Activated naive CD4-positive, alpha-beta T cell treated with anti-CD3 and anti-CD28 coated beads, Interleukin-2, amount 10 ng/mL, durations not matched to agents 5 hours and 36 hours (primary cell): ENCODE measurements around the gene RNF14. TPM values are rescaled to one million over a fixed set of nuclear protein-coding genes. Genes with fewer than 3 reads are reported as not detected.

ENCODE experiments used
- total RNA-seq, 2 experiments: library from RNA; stranded (reverse); gene quantifications; one replicate each; pipeline ENCODE4 v1.2.3, GENCODE V29; 2021

The RNF14 gene, protein sequence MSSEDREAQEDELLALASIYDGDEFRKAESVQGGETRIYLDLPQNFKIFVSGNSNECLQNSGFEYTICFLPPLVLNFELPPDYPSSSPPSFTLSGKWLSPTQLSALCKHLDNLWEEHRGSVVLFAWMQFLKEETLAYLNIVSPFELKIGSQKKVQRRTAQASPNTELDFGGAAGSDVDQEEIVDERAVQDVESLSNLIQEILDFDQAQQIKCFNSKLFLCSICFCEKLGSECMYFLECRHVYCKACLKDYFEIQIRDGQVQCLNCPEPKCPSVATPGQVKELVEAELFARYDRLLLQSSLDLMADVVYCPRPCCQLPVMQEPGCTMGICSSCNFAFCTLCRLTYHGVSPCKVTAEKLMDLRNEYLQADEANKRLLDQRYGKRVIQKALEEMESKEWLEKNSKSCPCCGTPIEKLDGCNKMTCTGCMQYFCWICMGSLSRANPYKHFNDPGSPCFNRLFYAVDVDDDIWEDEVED
- total RNA-seq = 10 to 100 TPM; 25.8 to 27.6 TPM

DNA sequence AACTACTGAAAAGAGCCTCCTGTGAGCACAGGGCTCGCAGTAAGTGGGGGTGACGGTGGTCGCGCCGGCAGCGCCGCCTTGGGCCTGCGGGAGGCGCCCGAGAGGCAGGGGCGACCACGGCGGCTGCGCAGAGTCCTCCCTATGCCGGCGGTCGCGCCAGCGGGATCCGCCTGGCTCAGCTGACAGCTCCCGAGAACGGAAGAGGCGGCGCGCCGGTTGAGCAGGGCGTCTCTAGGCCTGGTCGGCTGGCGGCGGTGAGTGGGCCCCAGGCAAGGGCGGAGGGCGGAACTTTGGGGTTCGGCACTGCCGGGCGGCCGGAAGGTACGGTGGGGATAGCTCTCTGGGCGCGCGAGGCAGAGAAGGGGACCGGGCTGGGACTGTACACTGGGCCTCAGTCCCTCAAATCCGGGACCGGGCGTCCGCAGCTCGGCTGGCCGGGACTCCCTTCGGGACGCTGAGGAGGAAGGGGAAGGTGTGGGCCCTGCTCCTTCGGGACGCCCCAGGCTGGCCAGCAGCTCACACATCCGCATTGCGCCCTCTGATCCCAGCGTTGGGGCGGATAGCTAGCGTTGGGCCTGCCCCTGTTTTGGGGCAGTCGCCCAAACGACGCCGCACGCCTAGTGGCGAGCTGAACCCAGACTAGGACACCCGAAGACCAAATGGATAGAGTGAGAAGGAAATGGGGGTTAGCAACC is at the start of gene RNF14:
Gene RNF14, plus strand, starts transcription at position 192 of the 695 bp plus-strand sequence. CDS start 4,484 bp downstream, outside the sequence.

DNA sequence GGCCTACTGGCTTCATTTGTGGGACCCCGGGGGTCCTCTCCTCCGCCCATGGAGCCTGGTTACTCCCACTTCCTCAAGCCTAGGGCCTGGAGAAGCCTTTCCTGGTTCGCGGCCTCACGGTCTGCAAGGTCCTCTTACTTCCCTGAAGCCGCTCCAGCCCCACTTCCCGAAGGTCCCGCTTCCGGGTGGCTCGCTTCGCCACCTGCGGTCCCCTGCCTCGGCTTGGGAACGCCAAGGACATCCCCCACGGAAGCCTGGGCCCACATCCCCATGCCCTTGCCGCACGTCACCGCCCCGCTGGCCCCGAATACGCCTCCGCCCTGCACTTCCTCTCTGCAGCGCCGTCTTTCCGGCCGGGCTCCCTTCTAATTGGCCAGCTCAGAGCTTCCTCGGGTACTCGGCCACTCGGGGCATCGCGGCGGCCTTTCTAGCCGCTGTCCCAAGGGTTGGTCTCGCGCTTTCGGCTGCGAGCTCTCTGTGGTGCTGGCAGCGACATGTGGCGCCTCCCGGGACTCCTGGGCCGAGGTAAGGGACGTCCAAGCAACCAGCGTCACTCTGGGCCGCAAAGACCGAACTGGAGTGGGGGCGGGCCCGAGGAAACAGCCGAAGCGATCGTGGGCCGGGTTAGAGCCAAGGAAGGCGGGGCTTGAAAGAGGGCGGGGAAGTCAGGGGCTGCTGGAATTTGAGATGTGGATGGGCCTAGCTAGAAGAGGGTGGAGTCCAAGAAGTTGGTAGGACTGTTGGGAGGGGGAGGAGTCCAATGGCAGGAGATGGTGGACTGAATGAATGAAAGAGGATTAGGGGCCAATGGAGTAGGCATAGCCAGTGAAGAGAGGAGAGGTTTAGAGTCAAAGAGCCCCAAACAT is 45.2 kb upstream of the RNF14 start, which contains the start of gene DELE1:
Gene DELE1, plus strand, starts transcription at position 424 of the 866 bp plus-strand sequence. Its CDS starts 71 bp downstream, at position 495.

DNA sequence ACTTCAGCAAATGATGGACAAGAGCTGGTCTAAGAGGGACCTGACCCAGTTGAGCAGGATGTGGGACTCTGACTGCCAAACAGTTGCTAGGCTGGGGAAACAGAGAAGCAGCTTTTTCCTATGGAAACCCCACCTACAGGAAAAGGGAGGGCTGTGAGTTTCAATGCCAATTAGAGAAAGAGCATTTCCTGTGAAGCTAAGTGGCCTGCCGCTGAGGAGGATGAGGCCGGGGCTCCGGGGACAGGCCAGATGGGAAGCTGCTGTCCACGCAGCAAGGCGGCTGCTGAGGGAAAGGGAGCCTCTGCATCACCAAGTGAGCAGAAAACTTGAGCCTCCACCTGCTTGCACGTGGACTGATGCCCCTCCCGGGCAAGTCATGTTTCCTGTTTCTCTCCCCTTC is 10.8 kb upstream of the RNF14 start, which contains the start of gene PCDH12:
Gene PCDH12, minus strand, starts transcription at position 90 of the 400 bp plus-strand sequence. CDS start 351 bp downstream, outside the sequence.

DNA sequence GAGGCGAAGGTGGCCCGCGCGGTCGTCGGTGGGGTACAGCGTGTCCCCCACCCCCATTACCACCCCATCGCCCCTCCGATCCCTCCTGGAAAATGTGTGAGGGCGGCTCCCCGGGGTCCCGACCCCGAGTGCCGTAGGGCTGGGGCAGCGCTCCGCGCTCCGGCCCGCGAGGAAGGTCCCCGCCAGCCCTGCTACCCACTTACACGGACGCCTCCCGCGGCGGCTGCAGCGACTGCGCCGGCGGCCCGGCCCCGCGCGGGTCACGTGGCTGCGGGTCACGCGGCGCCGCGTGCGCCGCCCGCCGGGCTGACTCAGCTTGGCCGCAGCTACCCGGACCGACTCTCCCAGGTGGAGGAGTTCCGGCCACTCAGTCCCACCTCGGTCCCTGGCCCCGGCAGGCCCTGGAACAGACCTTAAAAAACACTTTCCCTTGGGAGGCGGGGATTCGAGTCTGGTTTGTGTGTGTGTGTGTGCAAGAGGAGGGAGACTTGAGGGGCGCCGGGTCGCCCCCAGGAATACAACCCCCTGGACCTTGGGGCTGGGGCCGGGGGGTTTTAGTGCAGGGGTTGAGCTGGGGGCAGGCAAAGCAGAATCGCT is 44.0 kb downstream of the RNF14 start, which contains the start of gene GNPDA1:
Gene GNPDA1, minus strand, starts transcription at position 236 of the 597 bp plus-strand sequence. CDS start 992 bp downstream, outside the sequence.

Other genes with a start within 250 kb of the RNF14 start
- not detected for gene PCDH1, start 90.7 kb upstream of the RNF14 start, total RNA-seq
- gene DELE1, start 45.2 kb upstream of the RNF14 start, total RNA-seq = 10 to 100 TPM; 85.8 to 92.5 TPM
- gene PCDH12, start 10.9 kb upstream of the RNF14 start, total RNA-seq = under 1 TPM; 0.77 to 0.78 TPM
- 10 to 100 TPM; 44.3 to 48.1 TPM for gene GNPDA1, start 43.9 kb downstream of the RNF14 start, total RNA-seq
- 10 to 100 TPM; 80.4 to 83.4 TPM for gene NDFIP1, start 139.7 kb downstream of the RNF14 start, total RNA-seq